HG03196 (cell line): Measurements from ENCODE around the gene ROPN1L.
"Not testable (repeated sequence)": the region's sequence is repeated elsewhere in the genome, so short reads cannot be mapped to it uniquely, and the experiment has no call there.

Experiments used
- ATAC-seq: cut with Tn5 transposase; IDR thresholded peaks from one replicate; pipeline ENCODE4 v1.9.1; 2021; ENCODE audit not compliant: unreplicated experiment

ROPN1L gene

GRCh38 chr5:10499066-10499465 is 57.4 kb downstream of the ROPN1L start:
- no peak for ATAC-seq

- ATAC-seq = no peak
These were observed 58.1 kb downstream of the ROPN1L start for GRCh38 chr5:10499776-10500175.

- ATAC-seq = no peak
These were observed 59.0 kb downstream of the ROPN1L start for GRCh38 chr5:10500669-10501068.

- ATAC-seq = no peak
These were observed 59.9 kb downstream of the ROPN1L start for GRCh38 chr5:10501554-10502075.

GRCh38 chr5:10502130-10502529 is 60.5 kb downstream of the ROPN1L start:
- no peak for ATAC-seq

GRCh38 chr5:10502578-10502977 is 60.9 kb downstream of the ROPN1L start:
- ATAC-seq = no peak

GRCh38 chr5:10503321-10503720 is 61.6 kb downstream of the ROPN1L start:
- ATAC-seq = no peak

GRCh38 chr5:10503997-10504793 is 62.5 kb downstream of the ROPN1L start:
- no peak for ATAC-seq

- ATAC-seq = peak; percentile 68
These were observed 63.9 kb downstream of the ROPN1L start for GRCh38 chr5:10505517-10506095.

GRCh38 chr5:10506535-10506934 is 64.9 kb downstream of the ROPN1L start:
- ATAC-seq = no peak

- ATAC-seq = no peak
These were observed 66.0 kb downstream of the ROPN1L start for GRCh38 chr5:10507575-10508096.

- ATAC-seq = no peak
These were observed 67.9 kb downstream of the ROPN1L start for GRCh38 chr5:10509575-10509974.

GRCh38 chr5:10511741-10512640 is 70.3 kb downstream of the ROPN1L start:
- ATAC-seq = no peak

GRCh38 chr5:10513501-10514442 is 72.1 kb downstream of the ROPN1L start:
- no peak for ATAC-seq

- ATAC-seq = not testable (repeated sequence)
These were observed 72.9 kb downstream of the ROPN1L start for GRCh38 chr5:10514572-10514971.
